Type B pancreatic cell (in vitro differentiated cells): ENCODE data around the gene FHOD3. TPM values are rescaled to one million over a fixed set of nuclear protein-coding genes. Genes with fewer than 3 reads are reported as not detected.

ENCODE experiments used
- DNase-seq: peaks from one replicate; pipeline ENCODE4 v3.0.0; 2021; ENCODE audit warnings: mixed read lengths; ENCODE audit not compliant: unreplicated experiment; ENCODE audit errors: extremely low spot score
- H3K27ac Mint-ChIP-seq: 2 replicates; pipeline ENCODE4 v1.8.0; 2021; ENCODE audit warnings: mild to moderate bottlenecking, mixed read lengths
- H3K27me3 Mint-ChIP-seq: 2 replicates; pipeline ENCODE4 v1.8.0; 2021; ENCODE audit warnings: mixed read lengths
- H3K36me3 Mint-ChIP-seq: 2 replicates; pipeline ENCODE4 v1.8.0; 2021; ENCODE audit warnings: mixed read lengths
- H3K4me1 Mint-ChIP-seq: one replicate; pipeline ENCODE4 v1.8.0; 2021; ENCODE audit warnings: mixed read lengths; ENCODE audit not compliant: unreplicated experiment
- H3K4me3 Mint-ChIP-seq: 2 replicates; pipeline ENCODE4 v1.8.0; 2021; ENCODE audit warnings: mild to moderate bottlenecking, mixed read lengths
- H3K9me3 Mint-ChIP-seq: 2 replicates; pipeline ENCODE4 v1.8.0; 2021; ENCODE audit warnings: mixed read lengths
- CTCF ChIP-seq: fragments of 200-600 bp; sonication (generic); conservative IDR thresholded peaks from 2 replicates; pipeline ENCODE4 v1.5.0; 2021; ENCODE audit warnings: antibody characterized with exemption, mild to moderate bottlenecking
- total RNA-seq: library from RNA; stranded (reverse); gene quantifications from 2 replicates; pipeline ENCODE4 v1.2.1, GENCODE V29; 2021; ENCODE audit warnings: low replicate concordance

Gene FHOD3
- total RNA-seq, 1 donor from 2014 or later = 5.3 TPM

- Mint-ChIP-seq H3K36me3 (no peaks in the 10 kb centered on the region), H3K4me3 (no peak overlapping the region)
Measured at GRCh38 chr18:36653141-36653869, 355.8 kb downstream of the FHOD3 start.

GRCh38 chr18:36653870-36654269 is 356.4 kb downstream of the FHOD3 start:
- Mint-ChIP-seq H3K36me3 (no peaks in the 10 kb centered on the region), H3K27ac (no peak overlapping the region), H3K27me3 (peaks cover 8% of the 10 kb centered on the region), H3K4me3 (no peak overlapping the region), H3K9me3 (no peaks in the 10 kb centered on the region), H3K4me1 (peaks cover 9% of the 10 kb centered on the region)
- no peak for DNase-seq
- TF ChIP-seq CTCF = no peak

More at GRCh38 chr18:36653141-36653869, 355.8 kb downstream of the FHOD3 start:
- Mint-ChIP-seq H3K4me1 (peaks cover 9% of the 10 kb centered on the region), H3K9me3 (no peaks in the 10 kb centered on the region), H3K27ac (no peak overlapping the region), H3K27me3 (peaks cover 8% of the 10 kb centered on the region)
- TF ChIP-seq CTCF = no peak
- DNase-seq = no peak

- Mint-ChIP-seq H3K4me3 (no peak overlapping the region), H3K9me3 (no peaks in the 10 kb centered on the region)
- DNase-seq = no peak
Measured at GRCh38 chr18:36655074-36655473, 357.6 kb downstream of the FHOD3 start.

GRCh38 chr18:36655930-36656329 is 358.4 kb downstream of the FHOD3 start:
- Mint-ChIP-seq H3K4me3 (no peak overlapping the region), H3K36me3 (no peaks in the 10 kb centered on the region), H3K4me1 (peaks cover 3% of the 10 kb centered on the region), H3K27me3 (no peaks in the 10 kb centered on the region), H3K27ac (no peak overlapping the region), H3K9me3 (no peaks in the 10 kb centered on the region)
- DNase-seq = no peak
- no peak for TF ChIP-seq CTCF

More at GRCh38 chr18:36655074-36655473, 357.6 kb downstream of the FHOD3 start:
- no peak for TF ChIP-seq CTCF
- Mint-ChIP-seq H3K4me1 (peaks cover 8% of the 10 kb centered on the region), H3K36me3 (no peaks in the 10 kb centered on the region), H3K27me3 (peaks cover 2% of the 10 kb centered on the region), H3K27ac (no peak overlapping the region)

- DNase-seq = no peak
- Mint-ChIP-seq H3K27ac (no peak overlapping the region), H3K9me3 (no peaks in the 10 kb centered on the region), H3K4me3 (no peak overlapping the region), H3K4me1 (no peaks in the 10 kb centered on the region), H3K36me3 (no peaks in the 10 kb centered on the region), H3K27me3 (no peaks in the 10 kb centered on the region)
- no peak for TF ChIP-seq CTCF
Measured at GRCh38 chr18:36658611-36659010, 361.1 kb downstream of the FHOD3 start.
